Raji (cell line): ENCODE results near the gene RGPD6.
"Not testable (repeated sequence)": the region's sequence is repeated elsewhere in the genome, so short reads cannot be mapped to it uniquely, and the experiment has no call there.

Source experiments
- POLR2A ChIP-seq: IDR thresholded peaks from 2 replicates; pipeline ENCODE4 v1.6.1; 2011; ENCODE audit warnings: low read depth, low read length, control low read depth; ENCODE audit not compliant: insufficient read depth

Gene RGPD6

DNA sequence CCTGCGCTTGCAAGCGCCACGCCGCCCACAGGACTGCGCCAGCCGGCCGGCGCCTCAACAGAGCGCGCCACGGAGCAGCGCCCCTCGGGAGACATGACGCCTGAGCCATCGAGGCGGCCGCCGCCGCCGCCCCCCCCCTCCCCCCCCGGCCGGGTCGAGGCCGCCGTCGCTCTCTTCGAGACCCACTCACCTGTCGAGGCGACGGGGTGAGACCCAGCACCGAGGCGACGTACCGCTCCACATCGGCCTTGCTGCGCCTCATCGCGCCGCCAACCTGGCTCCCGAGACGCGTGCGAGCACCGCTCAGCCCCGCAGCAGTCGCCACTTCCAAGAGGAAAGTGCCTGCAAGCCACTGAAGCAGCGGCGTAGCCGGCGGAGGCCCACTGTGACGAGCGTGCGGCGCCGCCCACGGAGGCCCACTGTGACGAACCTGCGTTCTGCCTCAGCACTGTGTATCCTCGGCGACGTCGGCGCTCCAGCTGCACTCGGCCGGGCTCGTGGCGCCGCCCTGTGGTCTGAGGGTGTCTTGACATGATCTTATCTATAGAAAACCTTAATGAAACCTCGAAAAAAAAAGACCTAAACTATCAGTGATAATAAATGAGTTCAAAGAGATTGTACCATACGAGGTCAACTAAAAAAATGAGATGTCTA, at the start of gene RGPD6:
Gene RGPD6, minus strand, starts transcription at position 460 of the 654 bp plus-strand sequence. Its CDS starts 198 bp downstream, at position 262.
- not testable (repeated sequence) for TF ChIP-seq POLR2A

- not testable (repeated sequence) for TF ChIP-seq POLR2A
Measured at GRCh38 chr2:110472171-110473058, 104.6 kb downstream of the RGPD6 start, which contains the start of gene LIMS4. Gene LIMS4 (minus strand): TSS chr2:110472816. CDS start chr2:110472778, 38 bp downstream.
